A549 (cell line): ENCODE data around the gene TMED5. TPM values are rescaled to one million over a fixed set of nuclear protein-coding genes. Genes with fewer than 3 reads are reported as not detected.

Experiments
- ATAC-seq, 2 experiments: fragments of 200-7000 bp in 1 of 2; fragments of >200 bp in 1 of 2; cut with Nextera tagmentation in 1 of 2; cut with Tn5 transposase in 1 of 2; 3 replicates each; pipeline versions ENCODE4 v1.8.0 to v1.9.1; 2018 to 2020; ENCODE audit warnings: mild to moderate bottlenecking in 1 of 2, moderate library complexity in 1 of 2
- CTCF ChIA-PET: fragments of 300-600 bp; sonication (Branson Sonifier 250); formaldehyde crosslinking; extraction: SDS; loops from one replicate; lab custom pipeline; 2021; ENCODE audit warnings: antibody characterized with exemption, inconsistent platforms; lab: Yijun Ruan, JAX
- POLR2A ChIA-PET: fragments of 350-600 bp; formaldehyde crosslinking; extraction: SDS; loops from one replicate; lab custom pipeline; 2021; ENCODE audit warnings: antibody characterized with exemption, inconsistent platforms; lab: Yijun Ruan, JAX
- DNase-seq, 2 experiments: peaks; one replicate each; pipeline versions ENCODE4 v3.0.0 to v3.0.0-alpha.2; 2011 to 2016; ENCODE audit warnings: low read depth in 1 of 2, low spot score in 1 of 2
- FAIRE-seq: peaks from 2 replicates; lab custom pipeline; 2011; peaks lifted over from hg19 to GRCh38; lab: Jason Lieb, UNC
- H3K27ac ChIP-seq, 2 experiments: fragments of >200 bp; sonication (Bioruptor Twin); formaldehyde crosslinking; 3 replicates each; pipeline ENCODE4 v1.5.1; 2016 to 2017
- H3K4me1 ChIP-seq: fragments of >200 bp; sonication (Bioruptor Twin); formaldehyde crosslinking; 3 replicates; pipeline ENCODE4 v1.6.1; 2016
- H3K4me2 ChIP-seq: fragments of >200 bp; sonication (Bioruptor Twin); formaldehyde crosslinking; 3 replicates; pipeline ENCODE4 v1.6.1; 2016
- H3K4me3 ChIP-seq: fragments of >200 bp; sonication (Bioruptor Twin); formaldehyde crosslinking; 3 replicates; pipeline ENCODE4 v1.5.1; 2016
- H3K9me3 ChIP-seq: fragments of >200 bp; sonication (Bioruptor Twin); formaldehyde crosslinking; 3 replicates; pipeline ENCODE4 v1.6.1; 2016
- ATOH8 ChIP-seq: fragments of 250-450 bp; sonication (Bioruptor Pico); IDR thresholded peaks from 2 replicates; pipeline ENCODE4 v1.5.0; 2020; ENCODE audit warnings: low read depth, mild to moderate bottlenecking, moderate library complexity
- CTCF ChIP-seq: fragments of >200 bp; sonication (Bioruptor Twin); formaldehyde crosslinking; IDR thresholded peaks from 3 replicates; pipeline ENCODE4 v1.5.1; 2016
- EHMT2 ChIP-seq: fragments of 200-600 bp; sonication (generic); IDR thresholded peaks from 2 replicates; pipeline ENCODE4 v1.6.1; 2016; ENCODE audit warnings: antibody characterized with exemption, low read depth, mild to moderate bottlenecking, moderate library complexity
- EP300 ChIP-seq, 2 experiments: fragments of >200 bp; sonication (Bioruptor Twin); formaldehyde crosslinking; IDR thresholded peaks; 2 replicates in 1 of 2; 3 replicates in 1 of 2; pipeline ENCODE4 v1.6.1; 2016 to 2017
- ESRRA ChIP-seq: fragments of 150-350 bp; IDR thresholded peaks from 2 replicates; pipeline ENCODE4 v1.6.1; 2014; ENCODE audit warnings: mild to moderate bottlenecking, low read length, borderline replicate concordance
- FOSL2 ChIP-seq, 2 experiments: fragments of 450-650 bp in 1 of 2; fragments of >200 bp in 1 of 2; sonication (Bioruptor Twin) in 1 of 2; formaldehyde crosslinking; IDR thresholded peaks; 2 replicates each; pipeline versions ENCODE4 v1.5.0 to v1.6.1; 2016 to 2020; ENCODE audit warnings: mild to moderate bottlenecking in 1 of 2, moderate library complexity in 1 of 2
- HES2 ChIP-seq: fragments of >200 bp; sonication (Bioruptor Twin); formaldehyde crosslinking; IDR thresholded peaks from 2 replicates; pipeline ENCODE4 v1.6.1; 2016
- HEYL ChIP-seq: fragments of 250-450 bp; sonication (Bioruptor Pico); IDR thresholded peaks from 2 replicates; pipeline ENCODE4 v1.8.0; 2021; ENCODE audit warnings: mild to moderate bottlenecking, moderate library complexity
- HMGXB4 ChIP-seq: fragments of 250-450 bp; sonication (Bioruptor Pico); IDR thresholded peaks from 2 replicates; pipeline ENCODE4 v1.5.0; 2021; ENCODE audit warnings: mild to moderate bottlenecking, moderate library complexity, borderline replicate concordance
- HOXA7 ChIP-seq: fragments of 250-450 bp; sonication (Bioruptor Pico); IDR thresholded peaks from 2 replicates; pipeline ENCODE4 v1.5.0; 2020; ENCODE audit warnings: mild to moderate bottlenecking, moderate library complexity
- KDM1A ChIP-seq: fragments of 200-600 bp; sonication (generic); IDR thresholded peaks from 2 replicates; pipeline ENCODE4 v1.6.1; 2016; ENCODE audit warnings: low read depth, mild to moderate bottlenecking
- MAFK ChIP-seq: fragments of 450-650 bp; IDR thresholded peaks from 2 replicates; pipeline ENCODE4 v1.6.1; 2014; ENCODE audit not compliant: partially characterized antibody
- NFE2L2 ChIP-seq: fragments of 150-350 bp; conservative IDR thresholded peaks from 2 replicates; pipeline ENCODE4 v1.6.1; 2014; ENCODE audit warnings: low read length
- PBX3 ChIP-seq: IDR thresholded peaks from 2 replicates; pipeline ENCODE4 v1.6.1; 2012
- RARB ChIP-seq: fragments of 250-450 bp; sonication (Bioruptor Pico); IDR thresholded peaks from 2 replicates; pipeline ENCODE4 v1.8.0; 2021; ENCODE audit warnings: mild to moderate bottlenecking, moderate library complexity
- REST ChIP-seq: fragments of 200-600 bp; sonication (generic); IDR thresholded peaks from 2 replicates; pipeline ENCODE4 v1.6.1; 2016; ENCODE audit warnings: antibody characterized with exemption, mild to moderate bottlenecking, moderate library complexity
- SMC3 ChIP-seq: fragments of >200 bp; sonication (Bioruptor Twin); formaldehyde crosslinking; IDR thresholded peaks from 3 replicates; pipeline ENCODE4 v1.6.1; 2018; ENCODE audit warnings: inconsistent platforms
- WGBS: methylation state at CpG from one replicate; pipeline ENCODE4 v1.1.6; 2017; ENCODE audit errors: missing lambda C conversion rate; 5-methylcytosine and 5-hydroxymethylcytosine counted together
- polyA plus RNA-seq, 4 experiments: library from polyadenylated mRNA; depleted of rRNA in 3 of 4; stranded (reverse); fragments of >200 nt; fragmentation: RNase III in 1 of 4; extraction: RNeasy Plus Mini Kit Qiagen cat#74134 plus additional on column Dnase treatment in 1 of 4; gene quantifications; 2 replicates in 3 of 4; 3 replicates in 1 of 4; pipeline ENCODE4 v1.2.3, GENCODE V29; 2011 to 2017

TMED5 gene
- polyA plus RNA-seq, 2 of the 4 experiments (the other 2 are of a cell fraction), result 40.4 to 70.7 TPM

GRCh38 chr1:93194231-93194990 lies 14.2 kb upstream of the TMED5 start:
- ChIA-PET CTCF (no interaction called here), POLR2A (no interaction called here)
- FAIRE-seq (no peak), DNase-seq (no peak), ATAC-seq (no peak)
- peak; percentile 47 for TF ChIP-seq MAFK
- TF ChIP-seq HMGXB4 (CRISPR knock-in tag), result no peak
- Histone ChIP-seq H3K9me3 (no peaks in the 10 kb centered on the region), H3K4me3 (no peak overlapping the region), H3K27ac (no peak overlapping the region), H3K4me1 (no peaks in the 10 kb centered on the region), H3K4me2 (no peak overlapping the region)
- WGBS, result 92% methylated on average over 4 of the region's 4 CpGs

GRCh38 chr1:93190432-93190831 lies 10.2 kb upstream of the TMED5 start:
- Histone ChIP-seq H3K27ac (no peak overlapping the region), H3K4me1 (no peaks in the 10 kb centered on the region), H3K4me3 (no peak overlapping the region), H3K4me2 (no peak overlapping the region), H3K9me3 (no peaks in the 10 kb centered on the region)
- no peak for TF ChIP-seq FOSL2 (IDR thresholded peaks at IDR 0.05)
- no peak for TF ChIP-seq FOSL2 (CRISPR knock-in tag; IDR thresholded peaks at IDR 0.05)
- no peak for TF ChIP-seq RARB
- TF ChIP-seq KDM1A, result no peak
- TF ChIP-seq ESRRA, result no peak
- TF ChIP-seq PBX3, result no peak
- TF ChIP-seq SMC3, result no peak
- TF ChIP-seq HES2, result no peak
- no peak for TF ChIP-seq CTCF
- no peak for TF ChIP-seq REST
- no peak for TF ChIP-seq ATOH8 (CRISPR knock-in tag)
- TF ChIP-seq EHMT2, result no peak
- no peak for TF ChIP-seq EP300 (IDR thresholded peaks at IDR 0.05)
- no peak for TF ChIP-seq HEYL (CRISPR knock-in tag)
- no peak for TF ChIP-seq HOXA7 (CRISPR knock-in tag)
- TF ChIP-seq NFE2L2, result no peak
- POLR2A ChIA-PET, result no interaction called here
- CTCF ChIA-PET, result interaction anchor here (0.6 to 1.4 kb wide), 2 partner anchors 15 to 120 kb away, joined by 3 read pairs; no protein-coding TSS in a partner anchor
- ATAC-seq (no peak), DNase-seq (no peak), FAIRE-seq (no peak)
- WGBS, result 97% methylated on average over 3 of the region's 3 CpGs
